Left hindlimb (tissue), 1 donor: ENCODE results near the gene SNX20.

Source experiments
- DNase-seq: peaks from one replicate; pipeline ENCODE4 v3.0.0-alpha.2; 2018

SNX20 gene

DNA sequence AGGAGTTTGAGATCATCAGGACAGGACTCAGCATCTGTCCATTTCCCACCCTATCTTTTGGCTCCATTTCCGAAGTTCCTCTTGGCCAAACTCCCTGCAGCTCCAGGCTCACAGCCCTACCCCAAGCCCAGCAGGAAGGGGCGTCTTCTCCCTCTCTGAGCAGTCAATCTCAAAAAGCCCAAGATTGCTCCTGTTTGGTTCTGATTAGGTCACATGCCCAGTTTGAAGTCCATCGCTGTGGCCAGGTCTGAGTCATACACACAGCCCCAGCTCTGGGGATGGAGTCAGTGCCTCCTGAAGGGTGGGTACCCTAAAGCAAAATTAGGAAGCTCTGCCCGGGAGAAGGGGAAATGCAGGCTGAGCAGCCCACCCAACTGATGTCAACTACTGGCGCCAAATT, 23.9 kb downstream of the SNX20 start:
- DNase-seq, result no peak

DNA sequence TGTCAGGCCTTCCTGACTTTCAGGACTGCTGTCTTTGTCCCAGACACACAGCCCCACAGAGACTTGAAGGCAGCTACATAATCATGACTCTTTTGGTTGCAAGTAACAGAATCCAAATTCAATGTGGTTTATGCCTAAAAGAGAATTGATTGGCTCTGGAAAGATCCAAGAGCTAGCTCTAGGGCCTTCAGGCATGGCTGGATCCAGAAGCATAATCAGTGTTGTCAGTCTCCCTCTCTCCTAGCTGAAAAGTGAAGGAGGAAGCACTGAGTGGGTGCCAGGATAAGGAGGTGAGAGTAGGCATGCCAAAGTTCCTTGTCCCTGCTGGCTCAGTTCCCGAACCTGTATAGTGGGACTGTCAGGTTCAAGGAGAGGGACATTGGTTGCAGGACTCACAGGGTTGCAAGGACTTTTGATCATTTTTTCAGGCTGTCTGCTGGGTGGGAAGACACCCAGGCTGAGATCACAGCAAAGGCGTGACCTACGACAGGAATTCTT, 25.5 kb downstream of the SNX20 start:
- no peak for DNase-seq

DNA sequence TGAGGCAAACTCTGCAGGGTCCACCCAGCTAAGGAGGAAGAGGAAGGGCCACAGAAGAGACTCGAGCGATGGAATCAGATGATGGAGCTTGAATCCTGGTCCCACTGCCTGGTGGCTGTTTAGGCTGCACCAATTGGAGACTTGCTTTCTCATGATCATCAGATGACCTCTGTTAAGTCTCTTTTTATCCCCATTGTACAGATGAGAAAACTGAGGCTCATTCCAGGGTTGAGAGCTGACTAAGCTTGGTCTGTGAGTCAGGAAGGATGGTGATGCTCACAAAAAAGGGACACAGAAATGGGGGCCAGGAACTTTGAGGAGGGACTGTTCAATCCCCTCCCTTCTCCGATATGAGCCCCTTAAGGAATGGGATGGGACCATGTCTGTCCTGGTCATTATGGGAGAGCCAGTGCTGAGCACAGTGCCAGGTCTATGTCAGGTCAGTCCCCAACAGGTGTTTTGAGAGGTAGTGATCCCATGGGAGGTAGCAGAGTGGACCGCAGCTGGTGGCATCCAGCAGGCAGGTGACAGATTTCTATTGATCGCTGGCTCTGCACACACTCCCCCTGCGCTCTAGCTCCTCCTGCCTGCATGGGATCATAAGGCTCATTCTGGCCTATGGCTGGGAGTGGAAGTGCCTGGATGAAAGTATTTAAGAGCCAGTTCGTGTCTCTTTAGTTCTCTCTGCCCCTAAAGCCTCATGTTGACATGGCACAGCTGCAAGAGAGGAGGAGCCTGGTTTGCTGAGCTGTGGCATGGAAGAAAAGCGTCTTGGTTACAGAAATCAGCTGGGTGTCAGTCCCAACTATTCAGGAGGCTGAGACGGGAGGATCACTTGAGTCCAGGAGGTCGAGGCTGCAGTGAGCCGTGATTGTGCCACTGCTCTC, 27.2 kb downstream of the SNX20 start:
- no peak for DNase-seq

DNA sequence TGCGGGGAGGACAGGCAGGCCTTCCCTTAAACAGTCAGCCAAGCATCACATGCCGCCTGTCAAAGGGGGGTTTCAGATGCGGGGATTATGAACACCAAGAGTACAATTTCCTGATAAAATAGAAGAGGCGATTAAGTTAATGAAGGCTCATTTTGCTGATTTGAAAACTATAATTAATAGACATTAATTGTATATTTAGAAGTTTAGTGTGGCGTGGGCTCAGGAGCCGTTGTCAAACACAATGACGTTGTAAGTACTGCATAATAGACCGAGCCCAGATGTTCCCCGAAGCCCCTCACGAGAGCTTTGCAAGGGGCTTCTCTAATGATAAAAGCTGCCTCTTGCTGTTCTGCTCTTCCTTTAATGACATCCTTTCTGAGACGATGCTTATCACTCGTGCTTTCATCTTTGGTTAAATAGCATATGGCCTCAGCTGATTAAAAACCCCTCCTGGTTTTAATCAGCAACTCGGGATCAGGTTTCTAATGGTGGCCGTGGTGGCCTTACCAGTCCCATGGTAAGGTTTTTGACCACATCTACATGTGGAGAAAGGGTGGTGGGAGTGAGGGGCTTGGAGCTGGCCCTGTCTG, 28.2 kb downstream of the SNX20 start:
- no peak for DNase-seq

DNA sequence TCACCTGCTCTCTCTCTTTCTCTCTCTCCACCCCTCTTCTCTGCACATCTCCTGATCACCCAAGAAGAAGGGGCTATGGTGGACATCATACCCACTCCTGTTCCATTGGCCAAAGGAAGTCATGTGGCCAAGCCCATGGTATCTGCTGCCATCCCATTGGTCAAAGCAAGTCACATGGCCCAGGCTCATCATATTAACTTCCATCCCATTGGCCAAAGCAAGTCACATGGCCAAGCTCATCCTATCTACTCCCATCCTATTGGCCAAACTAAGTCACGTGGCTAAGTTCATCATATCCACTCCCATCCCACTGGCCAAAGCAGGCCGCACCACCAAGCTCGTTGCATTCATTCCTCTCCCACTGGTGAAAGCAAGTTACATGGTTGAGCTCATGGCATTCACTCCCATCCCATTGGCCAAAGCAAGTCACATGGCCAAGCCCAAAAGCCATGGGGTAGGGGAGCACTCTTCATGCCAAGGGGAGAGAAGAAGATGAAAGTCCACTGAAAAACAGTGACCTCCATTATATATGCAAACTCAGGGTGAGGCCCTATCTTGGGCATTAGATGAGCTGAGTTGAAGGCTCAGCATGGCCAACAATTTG, 29.2 kb downstream of the SNX20 start:
- no peak for DNase-seq

DNA sequence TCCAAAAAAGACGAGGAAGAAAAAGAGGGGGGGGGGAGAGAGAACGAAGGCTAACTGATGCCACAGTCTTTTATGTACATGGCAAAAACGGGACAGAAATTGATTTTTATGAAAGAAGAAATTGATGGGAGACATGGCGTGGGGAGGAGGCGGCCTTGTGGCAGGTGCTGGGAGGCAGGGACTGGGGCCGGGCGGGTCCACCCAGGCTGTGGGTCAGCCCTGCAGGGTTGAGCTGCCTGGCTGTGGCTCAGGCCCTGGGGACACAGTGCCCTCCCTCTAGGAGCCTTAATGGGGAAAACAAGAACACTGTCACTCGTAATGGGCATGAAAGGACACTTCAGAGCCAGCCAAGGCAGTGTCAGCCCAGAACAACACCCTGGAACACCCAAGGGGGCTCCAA, 34.8 kb downstream of the SNX20 start:
- DNase-seq, result no peak

DNA sequence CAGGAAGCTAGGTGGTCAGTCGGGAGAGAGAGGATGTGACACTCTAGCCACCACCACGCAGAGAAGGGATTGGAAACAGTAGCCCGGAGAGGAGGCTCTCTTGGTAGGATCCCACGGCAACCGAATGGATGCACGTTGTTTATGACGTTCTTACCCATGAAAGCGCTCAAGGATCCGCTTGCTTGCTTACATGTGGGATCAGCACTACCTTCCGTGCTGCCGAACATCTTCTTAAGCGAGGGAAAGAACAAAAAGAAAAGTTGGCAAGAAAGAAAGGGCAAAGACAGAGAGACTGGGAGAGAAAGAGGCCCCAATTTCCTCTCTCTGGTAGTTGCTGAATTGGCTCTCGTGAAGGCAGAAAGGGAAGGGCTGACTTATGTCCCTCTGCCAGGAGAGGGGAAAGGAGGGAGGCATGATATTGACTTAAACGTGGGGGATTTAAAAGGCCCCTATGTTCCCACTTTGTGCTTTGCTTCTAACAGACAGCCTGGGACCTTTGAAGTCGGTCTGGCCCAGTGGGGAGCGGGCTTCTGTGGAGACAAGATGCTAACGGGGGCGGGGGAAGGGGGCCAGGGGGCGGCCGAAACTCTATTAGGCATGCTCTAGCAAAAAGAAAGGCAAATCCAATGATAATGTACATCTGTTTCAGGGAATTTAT, 35.4 kb downstream of the SNX20 start:
- DNase-seq, result peak; percentile 51

DNA sequence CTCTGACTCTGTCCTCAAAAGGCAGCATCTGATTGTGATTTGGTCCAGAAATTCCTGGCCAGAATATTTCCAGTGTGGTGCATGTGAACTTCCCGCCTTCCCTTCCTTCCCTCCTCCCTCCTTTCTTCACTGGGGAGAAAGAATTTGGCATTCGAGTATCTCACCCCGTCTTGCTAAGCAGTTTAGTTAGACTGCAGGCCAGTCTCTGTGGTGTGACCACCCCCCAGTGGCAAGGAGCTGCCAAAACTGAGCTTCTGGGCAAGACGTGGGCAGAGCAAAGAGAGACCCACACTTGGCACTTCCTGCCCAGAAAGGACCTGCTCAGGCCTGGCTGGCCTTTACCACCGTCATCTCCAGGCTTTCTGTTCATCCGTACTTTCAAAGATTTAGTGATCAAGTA, 36.4 kb downstream of the SNX20 start:
- peak; percentile 58 for DNase-seq

DNA sequence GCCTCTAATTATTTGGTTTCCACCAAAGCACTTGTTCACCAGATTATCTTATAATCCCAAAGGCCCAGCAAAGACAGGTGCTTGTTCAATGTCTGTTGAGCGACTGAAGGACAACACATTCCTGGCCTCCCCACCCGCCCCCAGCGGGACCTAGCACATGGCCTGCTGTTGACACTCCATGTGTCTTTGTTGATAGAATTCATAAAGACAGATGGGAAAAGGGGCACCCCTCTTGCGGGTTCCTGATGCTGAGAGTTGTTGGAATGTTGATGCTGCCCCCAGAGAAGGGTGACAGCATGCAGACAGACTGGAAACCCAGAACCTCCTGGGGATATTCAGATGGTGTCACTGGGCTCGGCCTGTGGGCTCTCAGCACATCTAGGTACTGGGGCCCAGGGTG, 36.9 kb downstream of the SNX20 start:
- DNase-seq, result no peak

DNA sequence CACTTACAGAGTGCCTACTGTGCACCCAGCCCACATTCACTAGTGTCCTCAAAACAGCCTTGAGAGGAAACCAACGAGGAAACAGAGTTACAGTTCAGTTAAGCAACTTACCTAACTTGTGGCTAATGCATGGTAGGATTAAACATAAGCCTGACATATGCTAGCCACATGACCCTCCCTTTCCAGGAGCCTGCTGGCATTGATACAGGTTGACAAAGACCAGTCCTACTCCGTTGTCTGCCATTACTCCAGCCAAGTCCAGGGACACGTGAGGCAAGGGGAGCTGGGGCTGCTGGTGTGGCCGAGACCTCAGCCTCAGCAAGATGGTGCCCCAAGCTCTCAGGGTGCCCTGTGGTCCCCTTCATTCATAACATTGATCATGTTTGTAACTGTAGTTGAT, 37.9 kb downstream of the SNX20 start:
- DNase-seq, result no peak

DNA sequence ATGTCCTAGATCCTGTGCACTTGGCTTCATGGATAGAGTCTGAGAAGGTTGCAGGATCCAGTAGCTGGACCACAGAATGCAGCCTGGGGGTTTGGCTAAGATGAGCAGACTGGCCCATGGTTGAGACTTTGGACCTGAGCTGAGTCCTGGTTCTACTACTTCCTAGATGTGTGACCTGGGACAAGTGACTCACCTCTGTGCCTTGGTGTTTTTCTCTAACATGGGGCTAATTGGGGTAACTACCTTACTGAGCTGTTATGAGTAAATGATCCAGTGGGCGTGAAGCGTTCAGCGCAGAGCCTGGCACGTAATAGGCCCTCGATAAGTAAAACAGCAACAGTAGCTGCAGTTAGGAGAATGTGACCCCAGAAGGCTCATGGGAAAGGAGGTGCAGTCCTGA, 38.8 kb downstream of the SNX20 start:
- DNase-seq, result no peak

DNA sequence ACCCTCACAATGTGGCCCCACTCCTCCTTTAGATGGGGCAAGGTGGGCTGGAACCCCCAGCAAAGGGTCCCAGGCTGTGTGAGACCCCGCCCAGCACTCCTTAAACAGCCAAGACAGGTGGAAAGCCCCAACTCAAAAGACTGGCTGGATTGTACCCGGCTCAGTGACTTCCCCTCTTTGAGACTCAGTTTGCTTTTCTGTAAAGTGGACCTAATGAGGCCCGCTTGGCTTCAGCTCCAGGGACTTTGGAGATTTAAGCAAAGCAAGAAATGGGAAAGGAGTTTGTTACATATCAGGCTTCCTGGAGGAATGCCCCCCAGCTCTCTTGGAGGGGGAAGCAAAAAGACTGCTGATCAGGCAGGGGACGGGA, 39.3 kb downstream of the SNX20 start:
- DNase-seq, result no peak

DNA sequence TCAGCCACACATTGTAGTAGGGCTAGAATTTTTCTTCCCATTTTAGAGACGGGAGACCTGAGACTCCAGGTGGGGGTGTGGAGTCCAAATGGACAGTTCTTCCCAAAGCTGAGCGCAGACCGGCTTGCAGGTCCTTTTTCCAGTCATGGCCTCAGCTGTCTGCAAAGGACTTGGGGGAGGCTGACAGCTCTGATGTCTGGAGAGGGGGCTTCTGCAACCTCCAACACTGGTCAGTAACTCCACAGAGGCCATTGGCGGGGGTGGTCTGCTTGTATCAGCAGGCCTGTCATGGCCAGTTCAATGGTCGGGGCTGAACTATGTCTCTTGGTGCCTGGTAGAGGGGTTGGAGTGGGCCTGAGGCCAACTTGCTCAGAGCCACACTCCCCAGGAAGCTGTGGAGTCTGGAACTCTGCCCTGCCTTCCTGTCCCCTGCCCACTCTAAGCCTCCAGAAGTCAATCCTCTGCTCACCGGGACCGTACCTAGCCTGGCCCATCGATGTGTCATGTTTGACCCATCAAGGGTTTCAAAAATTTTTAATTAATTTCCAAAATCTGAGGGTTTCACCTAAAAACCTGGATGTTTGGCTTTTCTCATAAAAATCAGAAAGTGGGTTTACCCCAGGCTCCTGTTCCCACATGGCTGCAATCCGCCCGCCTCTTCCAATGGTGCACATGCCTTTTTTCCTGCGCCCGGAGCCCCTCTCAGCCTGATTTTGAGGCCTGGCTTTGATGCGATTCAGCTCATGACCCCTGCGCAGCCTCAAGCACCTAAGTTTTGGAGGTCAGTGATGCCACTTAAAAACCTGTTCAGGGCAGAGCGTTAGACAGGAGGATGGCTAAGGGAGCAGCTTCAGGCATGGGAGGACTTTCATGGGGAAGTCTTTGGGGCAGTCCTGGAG, 39.9 kb downstream of the SNX20 start:
- no peak for DNase-seq

DNA sequence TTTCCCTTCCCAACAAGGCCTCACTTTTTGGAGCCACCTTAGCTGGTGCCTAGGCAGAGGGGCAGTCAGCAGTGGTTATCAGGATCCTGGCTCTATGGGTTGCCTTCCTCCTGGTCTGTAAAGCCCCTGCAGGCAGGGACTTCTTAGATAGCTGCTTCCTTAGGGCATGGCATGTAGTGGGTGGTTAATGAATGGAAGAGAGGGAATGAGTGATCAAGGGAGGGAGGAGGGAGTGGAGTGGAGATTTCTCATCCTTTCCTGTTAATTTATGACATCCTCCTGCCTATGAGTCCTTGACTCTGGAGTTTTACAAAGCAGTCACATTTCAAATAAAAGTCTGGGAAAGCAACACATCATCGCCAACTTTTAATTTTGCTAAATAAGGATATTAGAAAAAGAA, 40.7 kb downstream of the SNX20 start:
- DNase-seq, result no peak

DNA sequence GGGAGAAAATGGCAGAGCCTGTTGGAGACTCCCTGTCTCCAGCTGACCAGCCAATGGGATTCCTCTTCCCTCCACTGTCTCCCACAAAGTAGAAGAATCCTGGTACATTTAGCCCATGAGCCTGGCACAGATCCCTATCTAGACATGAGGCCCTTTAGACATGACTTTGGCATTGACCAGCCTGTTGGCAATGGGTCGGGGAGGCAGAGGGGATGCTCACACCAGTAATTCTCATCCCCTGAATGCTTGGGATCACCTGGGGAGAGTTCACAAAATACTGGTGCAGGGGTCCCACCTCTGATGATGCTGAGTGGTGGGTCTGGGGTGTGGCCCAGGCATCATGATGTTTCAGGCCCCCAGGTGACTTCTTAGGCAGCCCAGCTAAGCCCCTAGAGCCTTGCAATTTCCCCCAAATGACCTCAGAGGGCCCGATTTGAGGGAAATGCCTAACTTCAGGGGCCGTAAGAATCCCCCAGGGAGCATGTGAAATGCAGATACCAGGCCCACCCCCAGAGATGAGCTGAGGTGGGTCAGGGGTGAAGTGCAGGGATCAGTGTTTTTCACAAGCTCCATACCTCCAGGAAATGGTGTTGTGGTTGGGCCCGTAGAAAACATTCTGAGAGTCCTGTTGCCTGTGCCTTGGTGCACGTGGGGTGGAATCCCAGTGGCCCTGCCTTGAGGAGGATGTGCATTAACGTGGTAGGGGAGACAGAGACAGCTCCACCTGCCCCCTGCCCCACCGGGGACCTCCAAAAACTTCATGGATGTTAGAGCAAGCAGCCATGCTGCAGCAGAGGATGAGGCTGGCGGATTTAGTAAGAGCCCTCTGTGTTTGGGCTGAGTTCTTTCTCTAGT, 42.1 kb downstream of the SNX20 start:
- DNase-seq, result no peak

DNA sequence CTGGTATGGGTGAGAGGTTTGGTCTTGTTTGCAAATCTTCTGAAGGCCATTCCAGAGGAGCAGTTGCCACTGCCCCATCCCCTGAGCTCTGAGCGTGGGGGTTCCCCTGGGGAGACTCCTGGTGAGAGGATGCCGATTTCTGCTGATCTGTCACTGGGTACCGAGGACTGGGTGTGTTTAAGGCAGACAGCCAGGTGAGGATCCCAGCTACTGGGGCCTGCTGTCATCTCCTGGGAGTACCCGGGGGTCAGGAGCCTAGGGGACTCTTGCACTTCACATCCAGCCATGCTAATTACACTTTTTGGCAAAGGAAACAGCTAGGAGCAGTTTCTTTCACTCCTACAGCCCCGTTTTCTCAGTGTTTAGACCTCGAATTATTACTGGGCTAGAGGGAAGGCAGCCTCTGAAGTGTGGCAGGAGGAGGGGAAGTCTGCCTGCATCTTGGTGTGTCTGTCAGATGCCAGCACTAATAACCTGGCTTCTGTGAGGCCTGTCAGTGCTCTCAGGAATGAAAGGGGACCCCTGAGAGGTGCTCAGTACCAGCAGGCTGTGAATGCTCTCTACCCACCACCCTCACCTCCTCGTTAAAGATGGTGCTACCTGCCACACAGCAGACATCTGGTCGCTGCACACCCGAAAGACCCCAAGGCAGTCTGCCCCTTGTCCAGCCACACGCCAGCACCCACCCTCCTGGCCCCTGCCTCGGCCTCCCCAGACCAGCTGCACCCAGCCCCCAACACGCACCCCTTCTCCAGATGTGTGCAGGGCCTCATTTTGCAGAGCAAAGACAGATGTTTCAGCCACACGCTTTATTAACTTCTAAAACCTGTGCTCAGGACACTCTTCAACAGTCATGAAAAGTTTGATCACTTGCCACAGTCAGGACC, 43.2 kb downstream of the SNX20 start:
- DNase-seq, result no peak

DNA sequence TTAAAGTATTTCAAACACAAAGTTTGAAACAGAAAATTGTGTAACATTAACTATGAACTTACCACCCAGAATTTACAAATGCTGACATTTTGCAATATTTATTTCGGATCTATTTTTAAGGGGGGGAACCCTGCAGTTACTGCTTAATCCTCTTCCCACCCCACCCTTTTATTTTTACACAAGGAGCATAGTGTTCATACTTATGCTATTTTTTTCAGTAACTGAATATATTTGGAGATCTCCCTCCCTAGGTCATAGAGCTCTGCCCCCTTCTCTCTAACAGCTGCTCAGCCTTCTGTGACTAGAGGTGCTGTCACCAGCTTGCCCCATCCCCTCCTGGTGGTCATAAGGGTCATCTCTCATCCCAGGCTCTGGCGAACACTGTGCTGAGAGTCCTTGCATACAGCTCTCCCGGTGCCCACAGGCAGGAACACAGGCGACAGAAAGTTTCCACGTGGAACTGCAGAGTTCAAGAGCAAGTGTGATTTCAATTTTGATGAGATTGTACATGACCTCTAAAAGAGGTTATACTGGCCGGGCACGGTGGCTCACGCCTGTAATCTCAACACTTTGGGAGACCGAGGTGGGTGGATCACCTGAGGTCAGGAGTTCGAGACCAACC, 44.2 kb downstream of the SNX20 start:
- no peak for DNase-seq

DNA sequence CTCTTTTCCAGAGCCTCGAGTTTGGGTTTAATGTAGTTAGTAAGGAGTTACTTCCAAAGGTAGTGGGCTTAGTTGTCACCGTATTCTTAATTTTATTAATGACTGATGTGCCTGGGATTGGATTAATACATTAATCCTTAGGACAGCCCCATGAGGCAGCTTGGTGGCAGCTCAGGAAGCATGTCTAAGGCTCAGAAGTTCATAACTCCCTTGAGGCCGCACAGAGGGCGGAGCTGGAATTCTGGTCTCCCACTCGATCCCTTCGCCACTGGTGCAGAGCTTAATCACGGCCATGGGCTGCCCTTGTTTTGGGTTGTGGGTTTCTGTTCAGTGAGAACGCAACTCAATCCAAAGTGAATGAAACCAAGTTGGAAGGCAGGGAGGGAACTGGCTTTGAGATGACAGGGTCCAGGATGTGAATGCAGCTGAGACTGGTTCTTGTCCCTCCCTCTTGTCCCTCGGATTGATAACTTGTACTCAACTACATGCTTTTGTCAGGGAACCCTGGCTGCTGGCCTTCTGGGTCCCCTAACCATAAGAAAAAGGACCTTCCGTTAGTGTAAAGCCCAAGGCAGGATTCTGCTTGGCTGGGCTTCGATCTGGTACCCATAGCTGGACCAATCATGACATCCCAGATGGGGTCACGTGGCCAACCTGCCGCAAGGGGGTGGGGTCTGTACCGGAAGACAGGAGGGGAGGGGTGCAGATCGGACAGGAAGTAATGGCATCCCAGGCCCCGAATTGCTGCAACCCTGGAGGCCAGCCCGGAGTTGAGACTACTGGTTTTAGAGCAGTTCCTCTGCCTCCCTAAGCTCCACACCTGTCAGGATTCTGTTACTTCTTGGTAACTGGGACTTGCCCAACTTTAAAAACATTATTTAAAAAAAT, 45.4 kb downstream of the SNX20 start:
- DNase-seq, result no peak

DNA sequence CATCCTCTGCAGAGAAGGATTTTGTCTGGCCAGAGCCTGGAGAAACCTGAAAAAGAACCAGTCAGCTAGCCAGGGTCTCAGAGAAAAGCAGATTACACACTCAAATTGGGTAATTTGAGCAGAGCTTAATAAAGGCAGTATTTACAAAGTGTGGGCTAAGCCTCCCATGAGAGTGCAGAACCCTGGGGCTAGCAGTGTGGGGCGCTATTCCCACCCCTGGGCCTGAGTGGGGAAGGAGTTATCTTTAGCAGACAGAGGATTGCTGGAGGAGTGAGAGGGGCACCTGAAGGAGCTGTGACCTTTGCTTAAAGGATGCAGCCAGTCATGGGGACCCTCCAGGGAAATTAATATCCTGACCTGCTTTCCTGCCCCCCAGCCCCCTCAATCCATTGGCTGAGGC, 46.2 kb downstream of the SNX20 start:
- DNase-seq, result no peak
